GM03348 (cell line): Measurements from ENCODE around the gene EPAS1.
A peak's percentile ranks its signal among the peaks of the same experiment; 100 is the strongest.

ENCODE experiments used
- DNase-seq: peaks from one replicate; pipeline ENCODE4 v3.0.0; 2012; ENCODE audit warnings: low spot score

Gene EPAS1

GRCh38 chr2:46364797-46365457 lies 67.7 kb downstream of the EPAS1 start:
- DNase-seq = peak; percentile 78

- peak; percentile 42 for DNase-seq
Observed at GRCh38 chr2:46365913-46366667, 68.9 kb downstream of the EPAS1 start.

GRCh38 chr2:46366668-46367052 lies 69.5 kb downstream of the EPAS1 start:
- no peak for DNase-seq

- no peak for DNase-seq
Observed at GRCh38 chr2:46367286-46367685, 70.1 kb downstream of the EPAS1 start.

- DNase-seq = no peak
Observed at GRCh38 chr2:46368401-46368800, 71.2 kb downstream of the EPAS1 start.

- no peak for DNase-seq
Observed at GRCh38 chr2:46369783-46370182, 72.6 kb downstream of the EPAS1 start.

GRCh38 chr2:46371854-46372253 lies 74.6 kb downstream of the EPAS1 start:
- DNase-seq = no peak

GRCh38 chr2:46372475-46372874 lies 75.3 kb downstream of the EPAS1 start:
- DNase-seq = no peak

GRCh38 chr2:46373238-46373637 lies 76.0 kb downstream of the EPAS1 start:
- DNase-seq = no peak

GRCh38 chr2:46375566-46376125 lies 78.4 kb downstream of the EPAS1 start:
- DNase-seq = no peak

- DNase-seq = no peak
Observed at GRCh38 chr2:46376586-46376985, 79.4 kb downstream of the EPAS1 start.

GRCh38 chr2:46377101-46377581 lies 79.9 kb downstream of the EPAS1 start:
- DNase-seq = no peak

GRCh38 chr2:46377666-46378560 lies 80.7 kb downstream of the EPAS1 start:
- DNase-seq = no peak

GRCh38 chr2:46378616-46379015 lies 81.4 kb downstream of the EPAS1 start:
- no peak for DNase-seq

GRCh38 chr2:46379213-46380037 lies 82.2 kb downstream of the EPAS1 start:
- DNase-seq = no peak

GRCh38 chr2:46380038-46380940 lies 83.1 kb downstream of the EPAS1 start:
- DNase-seq = no peak

- no peak for DNase-seq
Observed at GRCh38 chr2:46381263-46381849, 84.1 kb downstream of the EPAS1 start.

- DNase-seq = no peak
Observed at GRCh38 chr2:46381871-46382270, 84.7 kb downstream of the EPAS1 start.

- no peak for DNase-seq
Observed at GRCh38 chr2:46382331-46383112, 85.3 kb downstream of the EPAS1 start.
